Measurements from ENCODE around the gene HACD2.

HACD2 gene

DNA sequence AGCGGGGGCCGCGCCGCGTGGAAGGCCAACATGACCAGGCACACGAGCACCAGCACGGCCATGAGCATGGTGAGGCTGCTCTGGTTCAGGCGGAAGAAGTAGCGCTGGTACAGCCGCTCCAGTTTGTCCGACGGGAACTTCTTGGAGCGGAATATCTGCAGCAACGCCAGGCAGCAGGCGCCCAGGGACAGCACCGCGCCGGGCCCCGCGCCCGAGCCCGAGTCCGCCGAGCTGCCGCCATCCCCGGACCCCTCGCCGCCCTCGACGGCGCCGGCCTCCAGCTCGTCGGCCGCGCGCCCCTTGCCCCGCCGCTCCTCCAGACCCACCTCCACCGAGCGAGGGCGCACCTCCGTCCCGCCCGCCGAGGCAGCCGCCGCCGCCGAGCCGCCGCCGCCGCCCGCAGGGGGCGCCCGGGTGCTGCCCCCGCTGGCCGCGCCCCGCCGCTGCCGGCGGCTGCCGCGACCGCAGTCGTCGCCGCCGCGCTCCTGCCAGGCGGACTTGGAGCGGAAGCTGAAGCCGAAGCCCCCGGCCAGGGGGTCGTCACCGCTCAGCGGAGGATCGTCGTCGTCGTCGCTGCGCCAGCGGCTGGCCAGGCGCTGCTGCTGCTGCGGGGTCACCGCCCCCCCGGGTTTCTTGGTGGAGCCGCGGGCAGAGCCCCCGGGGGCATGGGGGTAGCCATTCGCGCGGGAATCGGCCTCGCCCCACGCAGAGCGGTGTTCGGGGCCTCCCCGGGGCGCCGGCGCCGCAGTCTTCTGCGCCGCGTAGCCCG is 136.9 kb downstream of the HACD2 start:
- no peak for DNase-seq (ENCODE audit: low read depth, low spot score)

DNA sequence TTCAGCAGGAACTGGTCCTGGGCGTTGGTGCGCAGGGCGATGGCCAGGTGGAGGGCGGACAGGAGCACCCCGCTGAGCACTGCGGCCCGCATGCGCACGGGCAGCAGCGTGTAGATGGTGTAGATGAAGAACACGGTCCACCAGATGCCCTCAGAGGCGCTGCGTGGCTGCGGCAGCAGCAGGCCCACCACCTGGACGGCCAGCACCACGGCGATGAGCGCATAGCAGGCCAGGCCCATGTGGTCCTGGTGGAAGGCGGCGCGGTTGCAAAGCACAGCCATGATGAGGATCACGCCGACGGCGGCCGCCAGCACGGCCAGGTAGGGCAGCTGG is 137.5 kb downstream of the HACD2 start:
- no peak for DNase-seq (ENCODE audit: low read depth, low spot score)

DNA sequence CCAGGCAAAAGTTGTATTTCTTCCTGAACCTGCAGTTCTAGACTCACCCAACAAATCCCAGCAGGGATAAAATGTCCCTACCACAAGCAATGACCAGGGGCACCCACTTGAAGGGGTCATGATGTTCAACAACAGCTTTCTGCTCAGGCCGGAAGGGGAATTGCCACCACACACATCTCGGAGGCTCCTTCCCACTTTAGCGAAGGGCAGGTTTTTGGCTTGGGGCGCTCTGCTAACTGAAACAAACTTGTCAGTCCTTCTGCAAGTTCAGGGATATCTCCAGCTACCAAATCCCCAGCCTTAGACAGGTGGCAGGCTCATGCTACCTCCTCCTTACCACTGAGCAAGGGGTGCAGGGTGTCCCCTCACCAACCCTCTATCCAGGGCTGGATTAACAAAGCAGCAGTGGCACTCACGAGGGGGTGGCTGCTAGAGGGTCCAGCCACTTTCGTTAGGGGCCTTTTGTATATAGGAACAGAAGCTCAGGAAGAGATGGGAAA is 138.2 kb downstream of the HACD2 start:
- DNase-seq (ENCODE audit: low read depth, low spot score): no peak

DNA sequence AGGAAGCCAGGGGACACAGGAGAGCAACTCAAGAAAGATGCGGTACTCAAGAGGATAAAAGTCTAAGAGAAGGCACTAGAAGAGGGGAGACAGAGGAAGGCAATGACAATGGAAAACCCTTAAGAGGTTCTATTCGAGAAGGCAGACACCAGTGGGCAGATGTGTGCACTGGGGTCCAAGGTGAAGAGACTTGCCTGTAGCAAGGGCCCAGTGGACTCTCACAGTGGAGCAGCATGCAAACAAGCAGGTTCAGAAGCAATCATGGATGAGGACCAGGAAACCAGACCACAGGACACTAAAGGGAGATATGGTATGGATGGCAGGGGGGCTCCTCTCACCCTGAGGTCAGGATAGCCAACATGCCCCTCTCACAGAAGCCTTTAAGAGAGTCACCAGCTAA is 138.6 kb downstream of the HACD2 start:
- DNase-seq (ENCODE audit: low read depth, low spot score): no peak

DNA sequence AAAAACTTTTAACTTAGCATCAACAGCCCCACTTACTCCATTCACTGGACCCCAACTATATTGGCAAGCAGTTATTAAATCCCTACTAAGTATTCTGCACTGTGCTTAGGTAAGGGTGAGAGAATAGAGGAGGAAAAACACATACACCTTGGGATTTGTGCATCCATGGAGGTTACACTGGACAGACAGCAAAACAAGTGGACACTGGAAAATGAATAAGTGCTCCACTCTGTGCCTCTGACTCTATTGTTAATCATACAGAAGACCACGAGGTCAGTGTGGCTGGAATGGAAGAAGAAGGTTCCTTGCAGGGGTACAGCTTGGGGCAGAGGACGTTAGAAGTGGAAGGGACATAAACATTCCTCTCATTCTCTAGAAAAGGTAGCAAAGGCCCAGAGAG is 139.2 kb downstream of the HACD2 start:
- no peak for DNase-seq (ENCODE audit: low read depth, low spot score)

DNA sequence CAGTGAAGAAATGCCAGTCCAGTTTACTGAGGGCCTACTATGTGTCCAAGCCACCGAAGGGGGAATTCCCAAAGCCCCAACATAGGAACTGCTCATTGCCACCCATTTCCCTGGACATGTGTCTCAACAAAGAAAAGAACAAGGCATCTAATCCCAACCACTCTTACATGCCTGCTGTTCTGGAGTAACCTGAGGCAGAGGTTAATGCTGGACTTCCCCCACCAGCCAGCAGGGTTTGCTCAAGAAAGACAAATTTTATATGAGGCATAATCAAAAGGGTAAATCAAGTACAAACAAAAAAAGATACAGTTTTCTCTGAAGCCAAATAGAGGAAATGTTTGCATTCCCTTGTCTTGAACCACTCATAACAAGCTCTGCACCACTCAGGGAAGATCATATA is 140.1 kb downstream of the HACD2 start:
- DNase-seq (ENCODE audit: low read depth, low spot score): no peak

DNA sequence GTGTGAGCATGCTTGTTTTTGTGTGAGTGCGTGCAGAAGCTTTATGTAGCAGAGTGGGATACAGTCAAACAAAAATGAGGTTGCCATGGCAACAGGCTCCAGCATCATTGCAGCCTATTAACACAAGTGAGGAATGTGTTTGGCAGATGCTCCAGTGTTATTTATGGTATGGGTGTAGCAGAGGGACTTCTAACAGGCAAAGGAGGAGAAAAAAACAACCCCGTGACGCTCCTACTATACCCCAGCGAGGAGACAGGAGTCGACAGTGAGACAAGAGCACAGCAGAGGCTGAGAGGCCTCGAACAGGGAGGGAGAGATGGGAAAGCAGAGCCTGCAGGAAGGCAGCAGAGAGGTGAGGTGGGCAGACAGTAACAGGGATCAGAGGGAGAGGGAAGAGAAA is 140.8 kb downstream of the HACD2 start:
- DNase-seq (ENCODE audit: low read depth, low spot score): no peak

DNA sequence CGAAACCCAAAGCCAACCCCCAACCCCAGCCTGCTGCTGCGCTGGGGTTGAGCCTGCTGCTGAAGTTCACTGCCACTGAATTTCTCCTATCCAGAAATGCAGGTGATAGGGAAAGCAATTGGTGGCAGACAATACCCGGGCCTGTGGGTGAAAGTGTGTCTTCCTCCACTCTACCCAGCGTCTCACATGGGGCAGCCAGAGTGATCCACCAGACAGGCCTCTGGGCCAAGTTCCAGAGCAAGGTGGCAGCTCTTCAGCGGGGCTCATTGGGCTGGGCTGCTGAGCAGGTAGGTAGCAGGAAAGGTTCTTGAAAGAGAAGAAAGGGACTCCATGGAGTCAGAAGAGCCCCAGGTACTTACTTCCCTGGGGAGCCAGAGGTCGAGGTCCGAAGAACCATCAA is 141.9 kb downstream of the HACD2 start:
- DNase-seq (ENCODE audit: low read depth, low spot score): no peak

DNA sequence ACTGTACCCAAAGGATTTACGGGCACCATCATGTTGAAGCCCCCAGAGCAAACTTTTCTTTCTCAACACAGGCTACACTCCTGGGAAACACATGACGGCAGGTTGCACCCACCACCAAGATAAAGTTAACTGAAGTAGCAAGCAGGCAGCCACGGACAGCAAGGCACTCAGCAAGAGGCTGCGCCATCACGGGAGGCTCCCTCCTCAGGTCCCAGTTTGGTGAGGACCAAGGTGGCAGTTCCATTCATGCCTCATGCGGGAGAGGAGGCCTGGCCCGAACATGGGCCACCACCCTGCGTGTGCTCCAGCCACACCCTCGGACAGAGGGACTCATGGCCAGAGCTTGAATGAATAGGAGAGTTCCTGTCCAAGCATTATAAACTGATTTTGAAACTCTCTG is 142.7 kb downstream of the HACD2 start:
- DNase-seq (ENCODE audit: low read depth, low spot score): no peak
